ENCODE results near the gene KLHL33. TPM values are rescaled to one million over a fixed set of nuclear protein-coding genes. Genes with fewer than 3 reads are reported as not detected.

The KLHL33 gene
- total and polyA plus RNA-seq, 2 experiments from 2014 or later = 0.05 TPM; not detected in 1

- no peak for TF ChIP-seq EZH2phosphoT487 (IDR thresholded peaks at IDR 0.05; ENCODE audit: low read depth, severe bottlenecking, unreplicated experiment)
- TF ChIP-seq EZH2 (IDR thresholded peaks at IDR 0.05; ENCODE audit: borderline replicate concordance) = no peak
- no peak for TF ChIP-seq CTCF (IDR thresholded peaks at IDR 0.05; ENCODE audit: poor library complexity)
- Histone ChIP-seq H3K4me2 (no peak overlapping the region), H3K4me1 (ENCODE audit: insufficient read depth) (no peaks in the 10 kb centered on the region), H2AFZ (no peak overlapping the region), H3K27me3 (no peaks in the 10 kb centered on the region), H3K27ac (peak overlapping the region; percentile 89), H3K36me3 (replicated peaks; ENCODE audit: insufficient read depth, low read depth) (no peaks in the 10 kb centered on the region), H3K79me2 (peaks cover 9% of the 10 kb centered on the region), H3K9me2 (replicated peaks; ENCODE audit: insufficient read depth) (no peaks in the 10 kb centered on the region), H4K20me1 (ENCODE audit: insufficient read depth, poor library complexity, severe bottlenecking) (no peaks in the 10 kb centered on the region), H3K9me3 (ENCODE audit: low read depth) (no peaks in the 10 kb centered on the region), H3K4me3 (no peak overlapping the region)
- DNase-seq (ENCODE audit: low spot score) = peak; percentile 36
- 87% methylated on average over 10 of the region's 10 CpGs for WGBS (ENCODE audit: low lambda C conversion rate, missing lambda C conversion rate)
Observed at GRCh38 chr14:20400965-20401593, 34.9 kb downstream of the KLHL33 start.

- peak overlapping the region; percentile 89 for H3K27ac ChIP-seq
- H3K36me3 ChIP-seq (replicated peaks; ENCODE audit: insufficient read depth, low read depth) = no peaks in the 10 kb centered on the region
Observed at GRCh38 chr14:20400589-20400964, 35.4 kb downstream of the KLHL33 start.

GRCh38 chr14:20397511-20397910 is 38.5 kb downstream of the KLHL33 start:
- Histone ChIP-seq H3K36me3 (replicated peaks; ENCODE audit: insufficient read depth, low read depth) (no peaks in the 10 kb centered on the region), H3K9me2 (replicated peaks; ENCODE audit: insufficient read depth) (no peaks in the 10 kb centered on the region), H3K79me2 (no peaks in the 10 kb centered on the region), H3K9me3 (ENCODE audit: low read depth) (no peaks in the 10 kb centered on the region), H3K4me1 (ENCODE audit: insufficient read depth) (no peaks in the 10 kb centered on the region), H3K27ac (no peak overlapping the region), H3K27me3 (no peaks in the 10 kb centered on the region), H3K4me3 (no peak overlapping the region), H3K4me2 (no peak overlapping the region), H2AFZ (no peak overlapping the region), H4K20me1 (ENCODE audit: insufficient read depth, poor library complexity, severe bottlenecking) (no peaks in the 10 kb centered on the region)
- 88% methylated on average over 3 of the region's 3 CpGs for WGBS (ENCODE audit: low lambda C conversion rate, missing lambda C conversion rate)
- TF ChIP-seq EZH2 (IDR thresholded peaks at IDR 0.05; ENCODE audit: borderline replicate concordance) (no peak), EZH2phosphoT487 (IDR thresholded peaks at IDR 0.05; ENCODE audit: low read depth, severe bottlenecking, unreplicated experiment) (no peak), CTCF (IDR thresholded peaks at IDR 0.05; ENCODE audit: poor library complexity) (no peak)
- DNase-seq (ENCODE audit: low spot score) = no peak

More at GRCh38 chr14:20400589-20400964, 35.4 kb downstream of the KLHL33 start:
- Histone ChIP-seq H3K4me1 (ENCODE audit: insufficient read depth) (no peaks in the 10 kb centered on the region), H3K4me3 (no peak overlapping the region), H4K20me1 (ENCODE audit: insufficient read depth, poor library complexity, severe bottlenecking) (no peaks in the 10 kb centered on the region), H3K79me2 (peaks cover 9% of the 10 kb centered on the region), H3K27me3 (no peaks in the 10 kb centered on the region), H3K9me3 (ENCODE audit: low read depth) (no peaks in the 10 kb centered on the region), H3K9me2 (replicated peaks; ENCODE audit: insufficient read depth) (no peaks in the 10 kb centered on the region), H3K4me2 (no peak overlapping the region), H2AFZ (no peak overlapping the region)
- no peak for DNase-seq (ENCODE audit: low spot score)
- WGBS (ENCODE audit: low lambda C conversion rate, missing lambda C conversion rate) = 100% methylated on average over 1 of the region's 1 CpG
- TF ChIP-seq EZH2 (IDR thresholded peaks at IDR 0.05; ENCODE audit: borderline replicate concordance) (no peak), EZH2phosphoT487 (IDR thresholded peaks at IDR 0.05; ENCODE audit: low read depth, severe bottlenecking, unreplicated experiment) (no peak), CTCF (IDR thresholded peaks at IDR 0.05; ENCODE audit: poor library complexity) (no peak)

All from hepatocyte (in vitro differentiated cells).